Coronary artery (tissue), 2 donors: ENCODE results near the gene GNRHR.
"Not testable (repeated sequence)": the region's sequence is repeated elsewhere in the genome, so short reads cannot be mapped to it uniquely, and the experiment has no call there.

Experiments
- DNase-seq: peaks from one replicate; pipeline ENCODE4 v3.0.0-alpha.2; 2017; ENCODE audit warnings: low spot score
- H3K27ac ChIP-seq, 2 donors: fragments of 200-600 bp; sonication (generic); one replicate each; pipeline ENCODE4 v1.5.1; 2016 to 2019
- H3K4me3 ChIP-seq: fragments of 200-600 bp; sonication (generic); 2 replicates; pipeline ENCODE4 v1.5.1; 2016; ENCODE audit warnings: mild to moderate bottlenecking, moderate library complexity
- CTCF ChIP-seq: fragments of 200-600 bp; sonication (generic); IDR thresholded peaks from one replicate; pipeline ENCODE4 v1.5.1; 2019; ENCODE audit warnings: antibody characterized with exemption

GNRHR gene

GRCh38 chr4:67750691-67751090 lies 3.5 kb downstream of the GNRHR start:
- TF ChIP-seq CTCF: no peak
- no peak overlapping the region for H3K27ac ChIP-seq
- no peak for DNase-seq

GRCh38 chr4:67749286-67749685 lies 4.9 kb downstream of the GNRHR start:
- no peak for TF ChIP-seq CTCF
- no peak overlapping the region for H3K4me3 ChIP-seq
- no peak for DNase-seq
- H3K27ac ChIP-seq: no peak overlapping the region

More at GRCh38 chr4:67750691-67751090, 3.5 kb downstream of the GNRHR start:
- H3K4me3 ChIP-seq: no peak overlapping the region

- Histone ChIP-seq H3K27ac (no peak overlapping the region), H3K4me3 (no peak overlapping the region)
- DNase-seq: no peak
- peak; percentile 37 for TF ChIP-seq CTCF
Measured at GRCh38 chr4:67746797-67747495, 7.2 kb downstream of the GNRHR start.

- H3K4me3 ChIP-seq: no peak overlapping the region
- TF ChIP-seq CTCF: no peak
- DNase-seq: no peak
- H3K27ac ChIP-seq: no peak overlapping the region
Measured at GRCh38 chr4:67744561-67745283, 9.5 kb downstream of the GNRHR start.

GRCh38 chr4:67743194-67743593 lies 11.0 kb downstream of the GNRHR start:
- DNase-seq: no peak
- no peak overlapping the region for H3K27ac ChIP-seq
- TF ChIP-seq CTCF: no peak
- H3K4me3 ChIP-seq: no peak overlapping the region

- TF ChIP-seq CTCF: no peak
- H3K27ac ChIP-seq: no peak overlapping the region
- no peak overlapping the region for H3K4me3 ChIP-seq
- no peak for DNase-seq
Measured at GRCh38 chr4:67736262-67736661, 17.9 kb downstream of the GNRHR start.

GRCh38 chr4:67735325-67735724 lies 18.9 kb downstream of the GNRHR start:
- no peak overlapping the region for H3K27ac ChIP-seq
- TF ChIP-seq CTCF: no peak
- DNase-seq: no peak
- no peak overlapping the region for H3K4me3 ChIP-seq

- not testable (repeated sequence) for H3K4me3 ChIP-seq, H3K27ac ChIP-seq, DNase-seq
Measured at GRCh38 chr4:67730511-67730910, 23.7 kb downstream of the GNRHR start.
